Fibroblast of lung (primary cell): ENCODE data around the gene SREK1IP1. TPM values are rescaled to one million over a fixed set of nuclear protein-coding genes. Genes with fewer than 3 reads are reported as not detected.

Experiments used
- DNase-seq, 2 donors: peaks; one replicate each; pipeline versions ENCODE4 v3.0.0 to v3.0.0-alpha.2; 2010; ENCODE audit warnings: low read depth in 2 of 2
- H2AFZ ChIP-seq: 2 replicates; pipeline ENCODE4 v1.5.1; 2012; ENCODE audit warnings: low read length, control low read depth, inconsistent platforms
- H3K27ac ChIP-seq: 2 replicates; pipeline ENCODE4 v1.5.1; 2011; ENCODE audit warnings: low read length, control low read depth; ENCODE audit not compliant: insufficient read depth
- H3K27me3 ChIP-seq: 2 replicates; pipeline ENCODE4 v1.5.1; 2011; ENCODE audit warnings: mild to moderate bottlenecking, low read length; ENCODE audit not compliant: control insufficient read depth, insufficient read depth
- H3K36me3 ChIP-seq: 2 replicates; pipeline ENCODE4 v1.5.1; 2011; ENCODE audit warnings: low read length; ENCODE audit not compliant: control insufficient read depth, insufficient read depth
- H3K4me1 ChIP-seq: 2 replicates; pipeline ENCODE4 v1.5.1; 2011; ENCODE audit warnings: low read length; ENCODE audit not compliant: control insufficient read depth, insufficient read depth; ENCODE audit errors: extremely low read depth
- H3K4me2 ChIP-seq: 2 replicates; pipeline ENCODE4 v1.5.1; 2011; ENCODE audit warnings: low read length, control low read depth; ENCODE audit not compliant: insufficient read depth; ENCODE audit errors: extremely low read depth
- H3K4me3 ChIP-seq, 4 experiments: fragments of 200-600 bp in 1 of 4; sonication (generic) in 1 of 4; replicated peaks in 1 of 4; 2 replicates each; pipeline ENCODE4 v1.5.1; 2011 to 2016; ENCODE audit warnings: low read length in 4 of 4, low read depth in 3 of 4, mild to moderate bottlenecking in 3 of 4, control low read depth in 2 of 4, inconsistent platforms in 1 of 4, mixed read lengths in 1 of 4; ENCODE audit not compliant: insufficient read depth in 1 of 4; ENCODE audit errors: control extremely low read depth in 1 of 4
- H3K79me2 ChIP-seq: 2 replicates; pipeline ENCODE4 v1.5.1; 2012; ENCODE audit warnings: mild to moderate bottlenecking, low read length, inconsistent platforms; ENCODE audit not compliant: control insufficient read depth, insufficient read depth
- H3K9ac ChIP-seq: 2 replicates; pipeline ENCODE4 v1.5.1; 2011; ENCODE audit warnings: mild to moderate bottlenecking, low read length, control low read depth; ENCODE audit not compliant: insufficient read depth
- H3K9me3 ChIP-seq: 2 replicates; pipeline ENCODE4 v1.5.1; 2012; ENCODE audit warnings: low read depth, low read length; ENCODE audit not compliant: control insufficient read depth, insufficient read depth
- H4K20me1 ChIP-seq: 2 replicates; pipeline ENCODE4 v1.5.1; 2011; ENCODE audit warnings: low read length; ENCODE audit not compliant: control insufficient read depth, insufficient read depth; ENCODE audit errors: extremely low read depth
- EZH2 ChIP-seq: IDR thresholded peaks from 2 replicates; pipeline ENCODE4 v1.5.1; 2012; ENCODE audit warnings: low read length, control low read depth, mild to moderate bottlenecking; ENCODE audit errors: missing control alignments
- polyA plus RNA-seq, 2 donors: library from polyadenylated mRNA; depleted of rRNA in 1 of 2; stranded (reverse) in 1 of 2; unstranded in 1 of 2; fragments of >200 nt; gene quantifications; 2 replicates each; pipeline ENCODE4 v1.2.1, GENCODE V29; 2011 to 2012; ENCODE audit warnings: missing spikeins in 1 of 2
- total RNA-seq: library from RNA; depleted of rRNA; stranded (reverse); fragments of >200 nt; gene quantifications from 2 replicates; pipeline ENCODE4 v1.2.1, GENCODE V29; 2014
- TF ChIP-seq, protein P1 (sequence below), 2 donors: IDR thresholded peaks in 1 of 2; conservative IDR thresholded peaks in 1 of 2; 1 replicate in 1 of 2; 2 replicates in 1 of 2; pipeline ENCODE4 v1.5.1; 2011 to 2012; ENCODE audit warnings: low read length in 2 of 2, control low read depth in 1 of 2, inconsistent platforms in 1 of 2, low read depth in 1 of 2, mild to moderate bottlenecking in 1 of 2

SREK1IP1 gene
- total and polyA plus RNA-seq, 2 donors (not counting 1 experiment from before 2014, with no cell fraction given): 6.5 to 13.5 TPM

DNA sequence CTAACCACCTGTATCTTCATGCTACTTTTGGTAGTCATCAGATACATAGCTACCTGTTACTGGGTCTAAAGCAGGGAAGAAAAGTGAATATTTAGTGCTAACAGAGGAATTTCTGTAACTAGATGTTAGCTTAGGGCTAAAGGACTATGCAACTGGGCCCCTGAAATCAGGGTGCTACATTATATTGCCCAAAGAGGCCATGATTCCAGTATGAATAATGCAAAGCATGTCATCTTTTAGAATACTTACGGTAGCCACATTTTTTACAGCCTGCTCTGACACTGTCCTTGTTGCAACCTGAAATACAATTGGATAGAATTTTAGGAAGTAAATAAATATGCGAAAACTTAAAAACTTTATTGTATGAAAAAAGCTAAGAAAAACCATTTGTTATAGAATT, 14.4 kb downstream of the SREK1IP1 start:
- Histone ChIP-seq H3K9me3 (no peaks in the 10 kb centered on the region), H3K27ac (no peak overlapping the region), H3K4me1 (no peaks in the 10 kb centered on the region), H3K4me3 (no peak overlapping the region), H2AFZ (no peak overlapping the region), H3K36me3 (no peaks in the 10 kb centered on the region), H3K79me2 (peaks cover 15% of the 10 kb centered on the region), H3K4me2 (no peak overlapping the region), H4K20me1 (no peaks in the 10 kb centered on the region), H3K9ac (no peak overlapping the region), H3K27me3 (no peaks in the 10 kb centered on the region)
- TF ChIP-seq, protein P1, sequence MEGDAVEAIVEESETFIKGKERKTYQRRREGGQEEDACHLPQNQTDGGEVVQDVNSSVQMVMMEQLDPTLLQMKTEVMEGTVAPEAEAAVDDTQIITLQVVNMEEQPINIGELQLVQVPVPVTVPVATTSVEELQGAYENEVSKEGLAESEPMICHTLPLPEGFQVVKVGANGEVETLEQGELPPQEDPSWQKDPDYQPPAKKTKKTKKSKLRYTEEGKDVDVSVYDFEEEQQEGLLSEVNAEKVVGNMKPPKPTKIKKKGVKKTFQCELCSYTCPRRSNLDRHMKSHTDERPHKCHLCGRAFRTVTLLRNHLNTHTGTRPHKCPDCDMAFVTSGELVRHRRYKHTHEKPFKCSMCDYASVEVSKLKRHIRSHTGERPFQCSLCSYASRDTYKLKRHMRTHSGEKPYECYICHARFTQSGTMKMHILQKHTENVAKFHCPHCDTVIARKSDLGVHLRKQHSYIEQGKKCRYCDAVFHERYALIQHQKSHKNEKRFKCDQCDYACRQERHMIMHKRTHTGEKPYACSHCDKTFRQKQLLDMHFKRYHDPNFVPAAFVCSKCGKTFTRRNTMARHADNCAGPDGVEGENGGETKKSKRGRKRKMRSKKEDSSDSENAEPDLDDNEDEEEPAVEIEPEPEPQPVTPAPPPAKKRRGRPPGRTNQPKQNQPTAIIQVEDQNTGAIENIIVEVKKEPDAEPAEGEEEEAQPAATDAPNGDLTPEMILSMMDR (conservative IDR thresholded peaks at IDR 0.05 in 1 of 2, IDR thresholded peaks at IDR 0.05 in 1 of 2; ENCODE audit: low read depth in 1 of 2, low read length in 2 of 2): no peak
- no peak for DNase-seq

DNA sequence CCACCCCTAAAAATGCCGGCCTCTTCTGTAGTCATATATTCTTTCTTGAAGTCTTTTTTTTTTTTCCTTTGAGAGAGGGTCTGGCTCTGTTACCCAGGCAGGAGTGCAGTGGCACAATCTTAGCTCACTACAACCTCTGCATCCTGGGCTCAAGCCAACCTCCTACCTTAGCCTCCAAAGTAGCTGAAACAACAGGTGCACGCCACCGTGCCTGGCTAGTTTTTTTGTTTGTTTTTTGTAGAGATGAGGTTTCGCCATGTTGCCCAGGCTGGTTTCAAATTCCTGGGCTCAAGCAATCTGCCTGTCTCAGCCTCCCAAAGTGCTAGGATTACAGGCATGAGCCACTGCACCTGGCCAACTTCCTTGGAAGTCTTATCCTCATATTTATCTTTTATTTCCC, 19.1 kb downstream of the SREK1IP1 start:
- TF ChIP-seq EZH2: no peak
- TF ChIP-seq, protein P1 (conservative IDR thresholded peaks at IDR 0.05 in 1 of 2, IDR thresholded peaks at IDR 0.05 in 1 of 2; ENCODE audit: low read depth in 1 of 2, low read length in 2 of 2): no peak
- Histone ChIP-seq H4K20me1 (no peaks in the 10 kb centered on the region), H3K9me3 (no peaks in the 10 kb centered on the region)

DNA sequence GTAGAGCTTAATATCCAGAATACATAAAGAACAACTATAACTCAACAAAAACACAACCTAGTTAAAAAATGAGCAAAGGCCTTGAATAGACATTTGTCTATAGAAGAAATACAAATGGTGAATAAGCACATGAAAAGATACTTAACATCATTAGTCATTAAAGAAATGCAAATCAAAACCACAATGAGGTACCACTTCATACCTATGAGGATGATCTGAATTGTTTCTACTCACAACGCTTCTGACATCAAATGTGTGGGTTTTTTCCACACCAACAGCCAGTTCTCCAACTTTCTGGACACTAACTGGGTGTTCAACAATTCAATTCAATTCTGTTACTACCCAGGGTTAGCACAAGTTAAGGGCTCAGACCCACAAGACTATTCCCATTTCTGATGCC, 22.0 kb downstream of the SREK1IP1 start:
- H3K9ac ChIP-seq: no peak overlapping the region
- DNase-seq: peak in 1 of 2 donors; percentile 82
- no peak overlapping the region for H3K27ac ChIP-seq
- no peak overlapping the region for H3K4me3 ChIP-seq
- no peaks in the 10 kb centered on the region for H3K27me3 ChIP-seq
- no peak overlapping the region for H3K4me2 ChIP-seq
- no peaks in the 10 kb centered on the region for H3K9me3 ChIP-seq
- no peaks in the 10 kb centered on the region for H3K79me2 ChIP-seq
- no peaks in the 10 kb centered on the region for H4K20me1 ChIP-seq
- no peak overlapping the region for H2AFZ ChIP-seq
- no peaks in the 10 kb centered on the region for H3K36me3 ChIP-seq
- no peaks in the 10 kb centered on the region for H3K4me1 ChIP-seq
- TF ChIP-seq, protein P1 (conservative IDR thresholded peaks at IDR 0.05 in 1 of 2, IDR thresholded peaks at IDR 0.05 in 1 of 2; ENCODE audit: low read depth in 1 of 2, low read length in 2 of 2): no peak
- TF ChIP-seq EZH2: no peak

More for the DNA sequence above, 19.1 kb downstream of the SREK1IP1 start:
- H3K36me3 ChIP-seq: no peaks in the 10 kb centered on the region
- no peak overlapping the region for H3K9ac ChIP-seq
- no peaks in the 10 kb centered on the region for H3K4me1 ChIP-seq
- no peaks in the 10 kb centered on the region for H3K27me3 ChIP-seq
- no peak overlapping the region for H3K4me3 ChIP-seq
- H3K27ac ChIP-seq: no peak overlapping the region
- no peaks in the 10 kb centered on the region for H3K79me2 ChIP-seq
- no peak overlapping the region for H2AFZ ChIP-seq
- H3K4me2 ChIP-seq: no peak overlapping the region
- no peak for DNase-seq
